NAMALWA (cell line): ENCODE results near the gene EFNB1.

Source experiments
- DNase-seq: peaks from one replicate; pipeline ENCODE4 v3.0.0-alpha.2; 2015; ENCODE audit warnings: low spot score

Gene EFNB1

DNA sequence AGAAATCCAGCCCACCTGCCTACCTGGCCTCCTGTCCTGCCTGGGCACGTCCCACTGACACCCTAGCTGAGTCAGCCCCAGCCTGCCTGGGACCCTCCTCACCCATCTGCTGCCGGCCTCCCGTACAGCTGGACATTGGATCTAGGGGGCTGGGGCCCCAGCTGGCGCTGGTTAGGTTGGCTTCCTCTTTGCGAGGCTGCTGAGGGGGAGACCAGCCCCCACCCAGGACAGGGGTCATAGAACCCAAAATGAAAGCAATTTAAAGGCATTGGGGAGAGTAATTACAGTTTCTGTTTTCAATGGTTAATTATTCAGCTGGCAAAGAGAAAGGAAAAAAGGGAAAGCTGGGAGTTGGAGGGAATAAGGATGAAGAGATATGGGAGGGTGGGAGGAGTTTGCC is 15.8 kb downstream of the EFNB1 start:
- DNase-seq, result no peak

- no peak for DNase-seq
These were observed 17.7 kb downstream of the EFNB1 start for GRCh38 chrX:68846536-68846935.

DNA sequence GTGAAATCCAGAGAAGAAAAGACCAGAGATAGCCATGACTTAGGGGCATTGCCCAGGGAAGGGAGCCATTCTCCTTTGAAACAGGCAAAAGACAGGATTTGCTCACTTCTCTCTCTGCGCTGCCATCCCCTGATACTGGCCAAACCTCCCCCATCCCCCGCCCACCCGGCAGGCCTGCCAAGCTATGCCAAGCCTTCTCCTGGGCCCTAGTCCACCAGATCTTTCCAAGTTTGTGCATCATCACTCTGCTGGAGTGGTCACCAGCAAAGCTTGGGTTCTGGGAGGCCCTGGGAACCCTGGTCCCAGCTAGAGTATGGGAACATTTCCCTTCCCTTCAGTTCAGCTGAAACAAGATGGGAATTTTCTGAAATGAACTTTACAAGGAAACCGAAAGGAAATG is 18.4 kb downstream of the EFNB1 start:
- no peak for DNase-seq

DNA sequence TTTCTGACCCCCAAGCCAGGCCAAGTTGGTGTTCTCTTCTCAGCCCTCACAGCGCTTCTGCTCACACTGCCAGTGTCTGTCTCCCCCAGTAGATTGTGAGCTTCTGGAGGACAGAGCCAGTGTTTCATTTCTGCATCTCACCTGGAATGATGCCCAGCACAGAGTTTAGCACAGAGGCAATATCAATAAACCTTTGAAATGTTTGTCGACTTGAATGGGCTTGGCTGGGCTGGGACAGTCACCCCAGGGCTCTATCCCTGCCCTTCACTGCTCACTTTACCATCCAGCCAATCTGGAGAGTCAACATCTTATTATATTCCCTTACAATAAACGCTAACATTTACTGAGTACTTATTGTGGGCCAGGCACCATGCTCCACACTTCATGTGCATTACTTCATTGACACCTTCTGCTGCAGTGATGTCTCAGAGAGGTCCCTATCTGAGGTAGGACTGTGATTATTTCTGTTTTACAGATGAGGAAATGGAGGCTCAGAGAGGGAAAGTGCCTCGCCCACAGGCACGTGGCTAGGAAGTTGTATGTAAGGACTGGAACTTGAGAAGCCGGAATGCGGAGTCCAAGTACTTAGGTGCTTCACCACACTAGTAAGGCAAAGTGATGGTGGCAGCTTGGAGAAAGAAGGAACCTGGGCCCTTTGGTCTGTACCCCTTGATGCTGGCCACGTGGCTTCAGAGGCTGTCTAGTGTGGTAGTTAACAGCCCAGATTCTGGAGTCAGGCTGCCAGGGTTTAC is 19.5 kb downstream of the EFNB1 start:
- DNase-seq, result no peak

GRCh38 chrX:68851082-68851481 is 22.3 kb downstream of the EFNB1 start:
- no peak for DNase-seq

DNA sequence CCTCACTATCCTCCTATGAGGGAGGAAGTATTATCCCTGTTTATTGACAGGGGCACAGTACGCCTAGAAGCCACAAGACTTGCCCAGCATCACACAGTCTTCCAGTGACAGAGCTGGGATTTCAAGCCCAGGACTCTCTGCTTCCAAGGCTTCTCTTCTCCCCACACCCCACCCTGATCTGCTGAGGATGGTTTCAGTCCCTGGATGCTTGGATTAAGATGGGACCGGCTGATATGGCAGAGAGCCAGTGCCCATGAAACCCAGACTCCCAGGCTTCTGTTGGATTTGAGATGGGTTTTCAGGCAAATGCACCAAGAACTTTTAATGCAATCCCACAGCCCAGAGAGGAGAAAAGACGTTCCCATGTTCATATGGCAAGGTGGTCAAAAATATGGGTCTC is 23.2 kb downstream of the EFNB1 start:
- DNase-seq, result no peak

DNA sequence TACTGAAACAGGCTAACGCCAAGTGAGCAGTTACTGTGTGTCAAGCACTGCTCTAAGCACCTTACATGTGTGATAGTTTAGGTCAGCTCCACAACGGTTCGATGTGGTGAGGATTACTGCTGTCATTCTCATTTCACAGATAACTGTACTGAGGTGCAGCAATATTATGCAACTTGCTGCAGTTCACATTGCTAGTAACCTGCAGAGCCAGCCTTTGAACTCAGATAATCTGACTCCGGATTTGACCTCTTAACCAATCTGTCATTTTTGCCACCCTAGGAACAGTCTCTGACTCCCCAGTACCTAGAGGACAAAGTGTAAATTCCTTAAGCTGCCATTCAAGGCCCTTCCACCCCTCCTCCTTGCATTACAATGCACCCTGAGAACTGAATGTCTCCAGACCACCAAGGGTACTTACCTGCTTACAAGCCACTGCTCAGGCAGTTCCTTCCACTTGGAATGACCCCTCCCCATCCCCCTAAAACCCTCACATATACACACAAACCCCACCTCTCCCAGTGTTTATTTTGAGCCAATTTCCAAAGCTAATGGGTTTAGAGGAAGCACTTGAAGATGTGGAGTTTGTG is 24.9 kb downstream of the EFNB1 start:
- DNase-seq, result no peak

DNA sequence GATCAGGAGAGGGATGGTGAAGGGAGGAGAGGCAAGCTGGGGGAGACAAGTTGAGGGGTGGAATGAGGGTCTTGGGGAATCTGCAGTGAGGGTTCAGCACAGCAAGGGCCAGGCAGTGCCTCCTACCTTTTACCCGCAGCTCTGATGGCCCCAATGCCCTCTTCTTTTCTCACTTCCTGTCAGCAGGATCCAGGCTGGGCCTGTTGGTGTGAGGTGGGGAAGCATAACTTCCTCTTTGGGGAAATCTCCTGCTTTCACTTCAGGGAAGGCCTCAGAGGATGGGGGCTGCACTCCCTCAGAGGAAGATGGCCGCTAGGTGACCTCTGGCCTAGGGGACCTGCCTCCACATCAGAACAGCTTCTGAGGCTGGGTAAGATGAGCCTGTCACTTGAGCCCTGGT is 36.5 kb downstream of the EFNB1 start:
- no peak for DNase-seq

- DNase-seq, result no peak
These were observed 37.1 kb downstream of the EFNB1 start for GRCh38 chrX:68865926-68866325.

GRCh38 chrX:68867458-68868112 is 38.8 kb downstream of the EFNB1 start:
- DNase-seq, result no peak

DNA sequence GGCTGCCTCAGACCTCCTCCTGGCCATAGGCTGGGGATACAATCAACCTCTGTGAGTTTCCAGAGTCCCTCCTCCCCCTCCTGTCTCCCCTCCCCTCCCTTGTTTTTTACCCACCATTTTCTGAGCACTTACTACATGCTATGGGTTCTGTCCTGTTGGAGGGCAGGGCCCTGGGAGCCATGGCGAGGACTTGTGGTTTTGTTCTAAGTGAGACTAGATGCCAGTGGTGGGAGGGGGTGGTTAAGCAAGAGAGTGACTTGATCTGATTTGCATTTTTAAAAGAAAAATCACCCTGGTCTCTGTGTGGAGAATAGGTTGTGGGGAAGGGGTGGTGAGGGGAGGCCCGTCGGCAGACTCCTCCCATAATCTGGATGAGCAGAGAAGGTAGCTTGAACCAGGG is 39.5 kb downstream of the EFNB1 start:
- no peak for DNase-seq

- DNase-seq, result no peak
These were observed 40.3 kb downstream of the EFNB1 start for GRCh38 chrX:68868902-68869800.

DNA sequence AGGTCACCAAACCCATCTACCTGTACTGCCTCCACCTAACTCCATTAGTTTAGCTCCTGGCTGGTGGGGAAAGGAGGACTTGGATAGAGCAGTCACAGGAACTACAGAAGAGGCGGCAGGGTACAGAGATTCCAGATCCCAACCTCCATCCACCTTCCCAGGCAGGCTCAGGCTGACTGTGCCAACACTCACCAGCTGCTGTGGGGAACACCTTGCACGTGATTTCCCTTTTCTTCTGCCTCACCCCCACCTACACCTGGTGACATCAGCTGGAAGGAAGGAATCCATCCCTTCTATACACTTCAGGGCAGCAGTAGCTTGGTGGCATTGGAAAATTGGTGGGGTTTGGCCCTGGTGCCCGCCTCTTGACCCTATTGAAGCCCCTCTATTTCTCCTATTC is 41.5 kb downstream of the EFNB1 start:
- DNase-seq, result no peak

DNA sequence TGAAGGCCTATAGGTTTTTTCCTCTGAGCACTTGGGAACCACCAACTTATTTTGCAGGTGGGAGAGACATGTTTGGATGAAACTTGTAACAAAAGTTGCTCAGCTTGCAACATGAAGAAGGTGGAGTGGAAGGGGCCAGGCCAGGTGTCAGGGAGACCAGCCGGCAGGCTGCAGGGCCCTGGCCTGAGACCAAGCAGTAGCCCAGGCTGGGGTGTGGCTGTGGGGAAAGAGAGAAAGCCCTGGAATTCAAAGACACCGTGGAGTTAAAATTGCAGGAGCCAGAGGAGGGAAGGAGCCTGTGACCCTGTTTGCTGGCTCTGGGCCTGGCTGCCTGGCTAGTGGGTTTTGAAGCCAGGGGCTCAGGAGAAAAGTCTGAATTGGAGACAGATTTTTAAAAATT is 43.4 kb downstream of the EFNB1 start:
- no peak for DNase-seq

DNA sequence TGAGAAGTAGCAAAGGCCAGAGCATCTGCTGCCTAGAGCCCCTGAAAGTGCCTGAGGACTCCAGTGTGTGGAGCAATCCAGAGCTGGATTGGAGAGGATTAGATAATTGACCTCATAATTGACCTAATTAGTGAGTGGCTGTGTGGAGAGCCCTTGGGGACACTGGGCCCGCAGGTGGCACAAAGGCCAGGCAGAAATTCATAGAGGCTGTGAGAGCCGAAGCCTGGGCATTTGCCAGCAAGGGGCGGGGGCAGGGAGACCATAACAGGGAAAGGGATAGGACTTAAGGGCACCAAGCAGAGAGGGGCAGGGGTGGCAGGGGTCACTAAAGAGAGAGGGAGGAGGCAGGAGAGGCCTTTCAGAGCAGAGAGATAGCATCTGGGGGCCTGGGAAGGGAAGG is 45.3 kb downstream of the EFNB1 start:
- no peak for DNase-seq

GRCh38 chrX:68876731-68877130 is 47.9 kb downstream of the EFNB1 start:
- DNase-seq, result no peak

GRCh38 chrX:68877606-68878005 is 48.8 kb downstream of the EFNB1 start:
- no peak for DNase-seq

DNA sequence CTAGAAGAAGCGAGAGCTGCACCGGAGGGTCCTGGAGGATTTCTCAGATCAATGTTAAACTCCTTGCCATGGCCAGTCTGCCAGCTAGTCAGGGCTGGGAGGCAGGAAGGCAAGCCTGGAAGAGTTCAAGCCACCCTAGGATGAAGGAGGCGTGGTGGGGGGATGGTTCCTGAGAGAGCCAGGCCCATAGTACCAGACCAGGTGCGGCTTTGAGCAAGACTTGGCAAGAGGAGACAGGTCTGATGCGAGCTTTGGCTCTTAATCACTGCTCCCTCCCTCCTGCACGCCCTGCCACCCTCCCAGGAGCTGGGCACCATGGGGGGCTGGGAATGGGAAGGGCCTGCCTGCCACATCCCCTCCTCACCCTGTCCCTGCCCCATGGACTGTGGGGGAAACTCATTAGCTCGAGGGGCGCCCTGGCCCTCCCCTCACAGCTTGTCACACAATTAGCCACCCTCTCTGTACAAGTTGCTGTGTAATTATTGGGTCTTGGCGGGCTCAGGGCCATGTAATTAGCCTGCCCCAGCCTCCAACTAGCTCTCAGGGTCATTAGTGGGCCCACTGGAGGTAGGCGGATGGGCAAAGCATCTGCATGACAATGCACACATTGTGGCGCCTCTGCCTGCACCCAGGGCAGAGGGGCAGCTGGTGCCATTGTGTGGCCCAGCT is 50.3 kb downstream of the EFNB1 start:
- no peak for DNase-seq

DNA sequence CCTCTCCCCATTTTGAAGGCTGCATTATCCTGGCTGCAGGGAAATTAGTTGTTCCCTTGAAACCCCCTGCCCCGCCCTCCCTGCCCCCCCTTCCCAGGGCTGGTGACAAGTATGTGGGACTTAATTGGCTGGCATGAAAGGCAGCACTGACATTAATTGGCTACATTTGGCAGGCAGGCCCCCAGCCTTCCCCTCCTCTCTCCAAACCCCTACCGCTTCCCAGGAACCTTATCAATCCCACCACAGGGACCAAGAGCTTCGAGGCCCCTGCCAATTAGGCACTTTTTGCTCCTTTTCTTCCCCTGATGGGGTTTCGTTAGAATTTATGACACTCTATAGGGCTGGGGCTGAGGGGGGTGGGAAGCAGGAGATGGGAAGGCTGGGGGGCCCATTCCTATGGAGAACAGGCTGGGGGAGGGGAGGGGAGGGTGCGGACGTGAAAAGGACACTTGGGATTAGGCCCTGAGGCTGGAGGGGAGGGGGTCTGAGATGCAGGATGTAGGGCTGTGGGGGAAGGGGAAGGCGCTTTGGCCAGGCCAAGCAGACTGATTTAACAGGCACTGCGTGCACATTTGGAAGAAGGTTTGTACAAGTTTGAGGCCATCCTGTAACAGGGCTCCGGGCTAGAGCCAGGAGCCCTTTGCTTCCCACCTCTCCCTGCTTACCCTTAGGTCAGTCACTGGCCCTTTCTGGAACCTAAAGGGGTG is 52.2 kb downstream of the EFNB1 start:
- no peak for DNase-seq

GRCh38 chrX:68881911-68882310 is 53.1 kb downstream of the EFNB1 start:
- no peak for DNase-seq

- DNase-seq, result no peak
These were observed 55.0 kb downstream of the EFNB1 start for GRCh38 chrX:68883800-68884199.
